ENCODE results near the gene PTPRM.

GRCh38 chr18:8433771-8434170 lies 866.7 kb downstream of the PTPRM start:
- TF ChIP-seq EZH2phosphoT487 (IDR thresholded peaks at IDR 0.05; ENCODE audit: borderline replicate concordance, low read length) (no peak), CTCF (conservative IDR thresholded peaks at IDR 0.05; ENCODE audit: low read depth, low read length) (no peak)
